ENCODE data around the gene HPSE2. TPM values are rescaled to one million over a fixed set of nuclear protein-coding genes. Genes with fewer than 3 reads are reported as not detected.

The HPSE2 gene
- total RNA-seq, 5 donors from 2014 or later (not counting 1 experiment from before 2014, with no cell fraction given), result 0.13 to 0.23 (median 0.18) TPM; not detected in 1

DNA sequence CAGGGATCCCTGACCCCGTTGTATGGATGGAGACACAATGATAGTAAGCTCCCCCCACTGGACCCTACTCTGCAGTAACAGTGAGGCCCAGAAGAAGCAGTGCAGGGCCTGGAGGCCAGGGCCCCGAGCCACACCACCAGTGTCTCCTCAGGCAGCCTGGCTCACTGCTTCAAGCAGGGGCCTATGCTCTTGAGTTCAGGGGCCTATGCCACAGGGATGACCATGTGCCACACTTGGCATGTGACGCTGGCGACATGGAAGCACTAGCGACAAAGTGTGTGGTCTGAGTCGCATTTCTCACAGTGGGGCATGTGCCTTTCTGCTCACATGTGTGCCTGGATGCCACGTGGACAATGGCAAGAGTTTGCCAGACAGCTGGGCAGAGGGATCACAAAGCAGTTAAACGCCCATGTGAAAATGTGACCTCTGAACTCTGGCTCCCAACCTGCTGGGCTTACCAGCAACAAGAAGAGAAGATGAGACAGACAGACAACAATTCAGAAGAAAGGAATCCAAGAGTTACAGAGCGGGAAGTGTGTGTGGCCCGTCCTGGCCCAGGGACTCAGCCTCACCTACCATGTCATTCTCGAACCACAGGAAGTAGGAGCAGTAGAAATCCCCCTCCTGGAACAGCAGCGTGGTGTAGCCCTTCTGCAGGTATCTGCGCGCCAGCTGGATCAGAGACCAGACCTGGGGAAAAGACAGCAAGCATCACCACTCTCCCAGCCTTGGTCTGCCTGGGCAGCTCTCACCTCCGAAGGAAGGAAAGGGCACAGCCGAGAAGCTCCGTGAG lies 816.0 kb downstream of the HPSE2 start:
- H3K4me3 ChIP-seq (ENCODE audit: control insufficient read depth in 1 of 2, extremely low read depth in 1 of 2, low read length in 1 of 2), result no peak overlapping the region
- Mint-ChIP-seq H3K4me1 (peaks cover 6 to 8% (median 7%) of the 10 kb centered on the region in 3 donors), H3K27ac (no peak overlapping the region), H3K36me3 (peaks cover 23% of the 10 kb centered on the region), H3K9me3 (no peaks in the 10 kb centered on the region), H3K27me3 (no peaks in the 10 kb centered on the region), H3K4me3 (no peak overlapping the region)
- no peaks in the 10 kb centered on the region for H3K27me3 ChIP-seq (replicated peaks in 1 of 2; ENCODE audit: control insufficient read depth in 2 of 2, extremely low read depth in 1 of 2, insufficient read depth in 2 of 2, low read length in 1 of 2)
- POLR2A ChIA-PET, result interaction anchor here in 1 of 2 donors (0.6 kb wide), 1 partner anchor 252 kb away, joined by 3 read pairs; no protein-coding TSS in a partner anchor
- peaks cover 16 to 53% of the 10 kb centered on the region in 2 donors for H3K36me3 ChIP-seq (ENCODE audit: control insufficient read depth in 2 of 2, extremely low read depth in 1 of 2, insufficient read depth in 1 of 2, low read length in 1 of 2)
- CTCF ChIA-PET, result no interaction called here
- peaks cover under 1 to 10% of the 10 kb centered on the region in 2 experiments for H3K4me1 ChIP-seq (ENCODE audit: control insufficient read depth in 1 of 2, extremely low read depth in 1 of 2, insufficient read depth in 2 of 2, low read length in 2 of 2)
- H3K27ac ChIP-seq (ENCODE audit: low read length), result no peak overlapping the region
- ATAC-seq (replicated peaks in 1 of 4), result no peak
- WGBS (ENCODE audit: insufficient coverage), result 94% methylated on average over 11 of the region's 17 CpGs
- H3K9me3 ChIP-seq, result no peaks in the 10 kb centered on the region
- no peak for DNase-seq

DNA sequence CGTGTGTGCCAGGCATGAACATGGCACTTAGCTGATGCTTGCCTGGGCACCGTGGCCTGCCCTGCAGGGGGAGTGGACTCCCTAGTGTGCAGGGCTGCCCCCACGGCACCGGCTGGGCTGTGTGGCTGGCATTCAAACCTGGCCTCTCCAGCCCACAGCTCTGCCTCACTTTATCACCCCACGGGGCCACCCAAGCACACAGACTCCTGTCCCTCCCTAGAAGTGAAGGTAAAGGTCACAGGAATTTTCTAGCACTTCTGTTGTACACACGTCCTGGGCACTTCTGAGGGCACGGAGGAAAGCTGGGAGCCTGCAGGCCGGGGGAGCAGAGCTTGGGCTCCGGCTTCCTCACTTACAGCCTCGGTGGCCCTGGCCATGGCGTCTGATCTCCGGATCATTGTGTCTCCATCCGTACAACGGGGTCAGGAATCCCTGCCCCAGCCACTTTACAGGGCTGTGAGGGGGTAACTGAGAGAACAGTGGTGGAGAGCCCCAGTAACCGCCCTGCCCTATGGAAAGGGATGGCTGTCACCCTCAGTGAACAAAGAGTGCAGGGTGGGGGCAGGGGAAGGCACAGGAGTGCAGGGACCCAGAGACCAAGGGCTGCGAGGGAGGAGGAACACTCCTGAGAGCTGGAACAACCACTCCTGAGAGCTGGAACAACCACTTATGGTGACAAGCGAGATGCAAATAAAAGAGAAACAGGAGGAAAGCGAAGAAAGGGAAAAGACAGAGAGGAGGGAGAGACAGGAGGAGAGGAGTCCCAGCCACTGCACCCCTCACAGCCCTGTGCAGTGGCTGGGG lies 816.8 kb downstream of the HPSE2 start:
- WGBS (ENCODE audit: insufficient coverage), result 96% methylated on average over 16 of the region's 18 CpGs
- POLR2A ChIA-PET, result interaction anchor here in 1 of 2 donors (0.6 kb wide), 1 partner anchor 251 kb away, joined by 3 read pairs; no protein-coding TSS in a partner anchor
- Mint-ChIP-seq H3K4me1 (peaks cover 14 to 15% (median 14%) of the 10 kb centered on the region in 3 donors), H3K4me3 (no peak overlapping the region), H3K9me3 (no peaks in the 10 kb centered on the region), H3K27me3 (no peaks in the 10 kb centered on the region), H3K27ac (no peak overlapping the region), H3K36me3 (peaks cover 23% of the 10 kb centered on the region)
- Histone ChIP-seq H3K4me1 (ENCODE audit: control insufficient read depth in 1 of 2, extremely low read depth in 1 of 2, insufficient read depth in 2 of 2, low read length in 2 of 2) (peaks cover 2 to 18% of the 10 kb centered on the region in 2 experiments), H3K9me3 (no peaks in the 10 kb centered on the region), H3K27me3 (replicated peaks in 1 of 2; ENCODE audit: control insufficient read depth in 2 of 2, extremely low read depth in 1 of 2, insufficient read depth in 2 of 2, low read length in 1 of 2) (no peaks in the 10 kb centered on the region), H3K27ac (ENCODE audit: low read length) (no peak overlapping the region), H3K4me3 (ENCODE audit: control insufficient read depth in 1 of 2, extremely low read depth in 1 of 2, low read length in 1 of 2) (no peak overlapping the region), H3K36me3 (ENCODE audit: control insufficient read depth in 2 of 2, extremely low read depth in 1 of 2, insufficient read depth in 1 of 2, low read length in 1 of 2) (peaks cover 16 to 47% of the 10 kb centered on the region in 2 donors)
- no peak for DNase-seq
- no peak for ATAC-seq (replicated peaks in 1 of 4)
- CTCF ChIA-PET, result no interaction called here

- ChIA-PET POLR2A (no interaction called here), CTCF (no interaction called here)
- DNase-seq (no peak), ATAC-seq (replicated peaks in 1 of 4) (no peak)
- Histone ChIP-seq H3K9me3 (no peaks in the 10 kb centered on the region), H3K27me3 (replicated peaks in 1 of 2; ENCODE audit: control insufficient read depth in 2 of 2, extremely low read depth in 1 of 2, insufficient read depth in 2 of 2, low read length in 1 of 2) (no peaks in the 10 kb centered on the region), H3K27ac (ENCODE audit: low read length) (no peak overlapping the region), H3K4me3 (ENCODE audit: control insufficient read depth in 1 of 2, extremely low read depth in 1 of 2, low read length in 1 of 2) (no peak overlapping the region), H3K4me1 (ENCODE audit: control insufficient read depth in 1 of 2, extremely low read depth in 1 of 2, insufficient read depth in 2 of 2, low read length in 2 of 2) (peaks cover 2 to 20% of the 10 kb centered on the region in 2 experiments), H3K36me3 (ENCODE audit: control insufficient read depth in 2 of 2, extremely low read depth in 1 of 2, insufficient read depth in 1 of 2, low read length in 1 of 2) (peaks cover 16 to 40% of the 10 kb centered on the region in 2 donors)
- Mint-ChIP-seq H3K4me3 (no peak overlapping the region), H3K27ac (no peak overlapping the region), H3K4me1 (peaks cover 16 to 18% (median 16%) of the 10 kb centered on the region in 3 donors), H3K9me3 (no peaks in the 10 kb centered on the region), H3K27me3 (no peaks in the 10 kb centered on the region), H3K36me3 (peaks cover 23% of the 10 kb centered on the region)
- WGBS (ENCODE audit: insufficient coverage), result 97% methylated on average over 19 of the region's 21 CpGs
Measured at GRCh38 chr10:98417973-98418664, 817.5 kb downstream of the HPSE2 start.

- Mint-ChIP-seq H3K36me3 (peaks cover 19% of the 10 kb centered on the region), H3K9me3 (no peaks in the 10 kb centered on the region), H3K27ac (no peak overlapping the region)
Measured at GRCh38 chr10:98417481-98417959, 818.1 kb downstream of the HPSE2 start.

DNA sequence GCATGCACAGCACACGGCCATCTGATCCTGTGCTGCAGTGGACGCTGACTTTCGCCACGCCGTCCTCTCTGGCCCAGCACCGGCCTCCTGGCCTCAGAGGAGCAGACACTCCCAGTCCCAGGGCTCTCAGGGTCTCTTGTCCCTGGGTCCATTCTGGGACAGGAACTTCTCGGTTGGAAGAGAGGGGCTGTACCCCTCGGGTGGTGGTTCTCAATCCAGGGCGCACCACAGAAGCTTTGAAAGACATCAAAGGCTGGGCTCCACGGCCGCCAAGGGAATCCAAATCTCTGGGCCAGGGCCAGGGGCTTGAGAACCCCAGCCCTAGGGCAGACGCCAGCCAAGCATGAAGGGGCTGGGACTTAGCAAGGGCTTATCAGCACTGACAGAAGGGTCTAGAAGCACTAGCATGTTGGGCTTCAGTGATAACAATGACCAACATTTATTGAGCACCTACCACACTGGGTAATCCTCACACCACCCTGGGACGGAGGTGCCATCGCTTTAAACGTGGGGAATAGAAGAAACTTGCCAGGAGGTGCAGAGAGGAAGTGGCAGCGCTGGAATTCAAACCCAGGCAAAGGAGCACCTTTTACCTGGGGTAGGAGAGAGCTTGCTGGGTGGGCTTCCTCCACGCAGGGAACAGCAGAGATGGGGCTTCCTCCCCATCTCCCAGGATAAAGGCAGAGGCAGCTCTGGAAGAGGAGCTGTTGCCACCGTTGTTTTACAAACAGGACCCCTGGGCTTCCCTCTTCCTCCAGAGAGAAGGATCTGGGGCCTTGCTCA lies 818.9 kb downstream of the HPSE2 start:
- H3K4me3 Mint-ChIP-seq, result no peak overlapping the region
- H3K4me1 Mint-ChIP-seq, result peaks cover 16 to 25% (median 24%) of the 10 kb centered on the region in 3 donors
- no peaks in the 10 kb centered on the region for H3K9me3 Mint-ChIP-seq
- ATAC-seq (replicated peaks in 1 of 4) (no peak), DNase-seq (no peak)
- no peaks in the 10 kb centered on the region for H3K27me3 Mint-ChIP-seq
- CTCF ChIA-PET, result no interaction called here
- Histone ChIP-seq H3K27ac (ENCODE audit: low read length) (no peak overlapping the region), H3K27me3 (replicated peaks in 1 of 2; ENCODE audit: control insufficient read depth in 2 of 2, extremely low read depth in 1 of 2, insufficient read depth in 2 of 2, low read length in 1 of 2) (no peaks in the 10 kb centered on the region), H3K9me3 (no peaks in the 10 kb centered on the region), H3K36me3 (ENCODE audit: control insufficient read depth in 2 of 2, extremely low read depth in 1 of 2, insufficient read depth in 1 of 2, low read length in 1 of 2) (peaks cover 17 to 30% of the 10 kb centered on the region in 2 donors), H3K4me1 (ENCODE audit: control insufficient read depth in 1 of 2, extremely low read depth in 1 of 2, insufficient read depth in 2 of 2, low read length in 2 of 2) (peaks cover 2 to 29% of the 10 kb centered on the region in 2 experiments), H3K4me3 (ENCODE audit: control insufficient read depth in 1 of 2, extremely low read depth in 1 of 2, low read length in 1 of 2) (no peak overlapping the region)
- peak overlapping the region; percentile 4 to 98 for H3K27ac Mint-ChIP-seq
- peaks cover 17% of the 10 kb centered on the region for H3K36me3 Mint-ChIP-seq
- 93% methylated on average over 12 of the region's 18 CpGs for WGBS (ENCODE audit: insufficient coverage)
- POLR2A ChIA-PET, result no interaction called here

More at GRCh38 chr10:98417481-98417959, 818.1 kb downstream of the HPSE2 start:
- Histone ChIP-seq H3K4me3 (ENCODE audit: control insufficient read depth in 1 of 2, extremely low read depth in 1 of 2, low read length in 1 of 2) (no peak overlapping the region), H3K27me3 (replicated peaks in 1 of 2; ENCODE audit: control insufficient read depth in 2 of 2, extremely low read depth in 1 of 2, insufficient read depth in 2 of 2, low read length in 1 of 2) (no peaks in the 10 kb centered on the region), H3K4me1 (ENCODE audit: control insufficient read depth in 1 of 2, extremely low read depth in 1 of 2, insufficient read depth in 2 of 2, low read length in 2 of 2) (peaks cover 2 to 23% of the 10 kb centered on the region in 2 experiments), H3K27ac (ENCODE audit: low read length) (no peak overlapping the region), H3K9me3 (no peaks in the 10 kb centered on the region), H3K36me3 (ENCODE audit: control insufficient read depth in 2 of 2, extremely low read depth in 1 of 2, insufficient read depth in 1 of 2, low read length in 1 of 2) (peaks cover 16 to 34% of the 10 kb centered on the region in 2 donors)
- H3K4me3 Mint-ChIP-seq, result no peak overlapping the region
- POLR2A ChIA-PET, result no interaction called here
- WGBS (ENCODE audit: insufficient coverage), result 96% methylated on average over 15 of the region's 19 CpGs
- CTCF ChIA-PET, result no interaction called here
- DNase-seq (no peak), ATAC-seq (replicated peaks in 1 of 4) (no peak)
- H3K4me1 Mint-ChIP-seq, result peaks cover 16 to 22% (median 20%) of the 10 kb centered on the region in 3 donors
- no peaks in the 10 kb centered on the region for H3K27me3 Mint-ChIP-seq
